HEK293 (cell line): Measurements from ENCODE around the gene PITPNB.

ENCODE experiments used
- CTCF ChIA-PET: fragments of 350-600 bp; formaldehyde crosslinking; extraction: SDS; loops from one replicate; lab custom pipeline; 2021; ENCODE audit warnings: antibody characterized with exemption; lab: Yijun Ruan, JAX
- POLR2A ChIA-PET: fragments of 300-600 bp; formaldehyde crosslinking; extraction: SDS; loops from one replicate; lab custom pipeline; 2020; ENCODE audit warnings: antibody characterized with exemption, inconsistent platforms; lab: Yijun Ruan, JAX
- H3K27ac ChIP-seq: fragments of 200-500 bp; sonication (Bioruptor generic); 2 replicates; pipeline ENCODE4 v1.5.1; 2014; ENCODE audit warnings: low read depth, low read length, control low read depth, inconsistent platforms; ENCODE audit errors: extremely low read depth
- H3K36me3 ChIP-seq, 2 experiments: fragments of 200-500 bp in 1 of 2; sonication (Bioruptor generic) in 1 of 2; 1 replicate in 1 of 2; 2 replicates in 1 of 2; pipeline ENCODE4 v1.5.1; 2014 to 2017; ENCODE audit warnings: inconsistent platforms in 2 of 2, low read length in 2 of 2; ENCODE audit not compliant: control insufficient read depth in 2 of 2, insufficient read depth in 1 of 2
- H3K4me1 ChIP-seq: fragments of 200-500 bp; sonication (Bioruptor generic); 2 replicates; pipeline ENCODE4 v1.5.1; 2014; ENCODE audit warnings: mild to moderate bottlenecking, low read length, inconsistent platforms; ENCODE audit not compliant: control insufficient read depth, insufficient read depth
- H3K4me3 ChIP-seq: 2 replicates; pipeline ENCODE4 v1.5.1; 2011; ENCODE audit warnings: low read depth, mild to moderate bottlenecking, control low read depth, low read length, moderate library complexity
- H3K9me3 ChIP-seq: fragments of 200-500 bp; sonication (Bioruptor generic); 2 replicates; pipeline ENCODE4 v1.5.1; 2014; ENCODE audit warnings: low read depth, low read length, inconsistent platforms; ENCODE audit not compliant: control insufficient read depth, insufficient read depth
- ATF2 ChIP-seq: fragments of 450-650 bp; formaldehyde crosslinking; IDR thresholded peaks from 2 replicates; pipeline ENCODE4 v1.5.1; 2016; ENCODE audit warnings: missing biosample characterization, missing genetic modification characterization, low read depth
- GLI2 ChIP-seq: fragments of 450-650 bp; formaldehyde crosslinking; IDR thresholded peaks from 2 replicates; pipeline ENCODE4; 2017; ENCODE audit warnings: missing biosample characterization, missing genetic modification characterization, low read depth, borderline replicate concordance
- KLF16 ChIP-seq: fragments of 450-650 bp; formaldehyde crosslinking; IDR thresholded peaks from 2 replicates; pipeline ENCODE4 v1.5.1; 2017; ENCODE audit warnings: missing biosample characterization, missing genetic modification characterization
- PRDM1 ChIP-seq: fragments of 450-650 bp; formaldehyde crosslinking; IDR thresholded peaks from 2 replicates; pipeline ENCODE4; 2016; ENCODE audit warnings: missing biosample characterization, missing genetic modification characterization
- RBAK ChIP-seq: fragments of 450-650 bp; formaldehyde crosslinking; IDR thresholded peaks from 2 replicates; pipeline ENCODE4 v1.5.1; 2016; ENCODE audit warnings: missing biosample characterization, missing genetic modification characterization
- WT1 ChIP-seq: fragments of 450-650 bp; formaldehyde crosslinking; IDR thresholded peaks from 2 replicates; pipeline ENCODE4 v1.5.1; 2016; ENCODE audit warnings: missing biosample characterization, missing genetic modification characterization
- ZBTB11 ChIP-seq: fragments of 450-650 bp; formaldehyde crosslinking; conservative IDR thresholded peaks from 2 replicates; pipeline ENCODE4 v1.5.1; 2016; ENCODE audit warnings: low read depth, missing biosample characterization, missing genetic modification characterization
- ZBTB17 ChIP-seq: fragments of 450-650 bp; formaldehyde crosslinking; IDR thresholded peaks from 2 replicates; pipeline ENCODE4 v1.5.1; 2016; ENCODE audit warnings: missing biosample characterization, missing genetic modification characterization
- ZBTB48 ChIP-seq: fragments of 450-650 bp; formaldehyde crosslinking; IDR thresholded peaks from 2 replicates; pipeline ENCODE4 v1.5.1; 2016; ENCODE audit warnings: missing biosample characterization, missing genetic modification characterization
- ZFP37 ChIP-seq: fragments of 450-650 bp; formaldehyde crosslinking; IDR thresholded peaks from 2 replicates; pipeline ENCODE4 v1.5.1; 2016; ENCODE audit warnings: missing biosample characterization, missing genetic modification characterization
- ZNF121 ChIP-seq: fragments of 450-650 bp; formaldehyde crosslinking; IDR thresholded peaks from 2 replicates; pipeline ENCODE4 v1.5.1; 2016; ENCODE audit warnings: missing biosample characterization, missing genetic modification characterization
- ZNF169 ChIP-seq: fragments of 450-650 bp; formaldehyde crosslinking; IDR thresholded peaks from 2 replicates; pipeline ENCODE4 v1.5.1; 2016; ENCODE audit warnings: missing biosample characterization, missing genetic modification characterization
- ZNF2 ChIP-seq: fragments of 450-650 bp; formaldehyde crosslinking; IDR thresholded peaks from 2 replicates; pipeline ENCODE4 v1.5.1; 2016; ENCODE audit warnings: missing biosample characterization, missing genetic modification characterization
- ZNF223 ChIP-seq: fragments of 450-650 bp; formaldehyde crosslinking; IDR thresholded peaks from 2 replicates; pipeline ENCODE4 v1.5.1; 2016; ENCODE audit warnings: missing biosample characterization, missing genetic modification characterization
- ZNF26 ChIP-seq: fragments of 450-650 bp; formaldehyde crosslinking; IDR thresholded peaks from 2 replicates; pipeline ENCODE4 v1.5.1; 2016; ENCODE audit warnings: missing biosample characterization, missing genetic modification characterization
- ZNF274 ChIP-seq, 2 experiments: fragments of 200-500 bp in 1 of 2; fragments of 450-650 bp in 1 of 2; sonication (Bioruptor generic) in 1 of 2; formaldehyde crosslinking in 1 of 2; IDR thresholded peaks; 2 replicates each; pipeline versions ENCODE4 v1.5.1 to v1.6.1; 2014 to 2016; ENCODE audit warnings: borderline replicate concordance in 1 of 2, inconsistent platforms in 1 of 2, low read length in 1 of 2, missing biosample characterization in 1 of 2, missing genetic modification characterization in 1 of 2
- ZNF394 ChIP-seq: fragments of 450-650 bp; formaldehyde crosslinking; IDR thresholded peaks from 2 replicates; pipeline ENCODE4 v1.5.1; 2016; ENCODE audit warnings: missing biosample characterization, missing genetic modification characterization, mild to moderate bottlenecking, moderate library complexity, borderline replicate concordance
- ZNF514 ChIP-seq: fragments of 450-650 bp; formaldehyde crosslinking; IDR thresholded peaks from 2 replicates; pipeline ENCODE4 v1.5.1; 2016; ENCODE audit warnings: missing biosample characterization, missing genetic modification characterization
- ZNF610 ChIP-seq: fragments of 450-650 bp; formaldehyde crosslinking; IDR thresholded peaks from 2 replicates; pipeline ENCODE4 v1.5.1; 2016; ENCODE audit warnings: missing biosample characterization, missing genetic modification characterization, borderline replicate concordance
- ZNF664 ChIP-seq: fragments of 450-650 bp; formaldehyde crosslinking; IDR thresholded peaks from 2 replicates; pipeline ENCODE4 v1.5.1; 2016; ENCODE audit warnings: missing biosample characterization, missing genetic modification characterization
- ZNF776 ChIP-seq: fragments of 450-650 bp; formaldehyde crosslinking; IDR thresholded peaks from 2 replicates; pipeline ENCODE4 v1.5.0; 2017; ENCODE audit warnings: missing biosample characterization, missing genetic modification characterization, borderline replicate concordance

The PITPNB gene

GRCh38 chr22:27874764-27875163 is 44.3 kb downstream of the PITPNB start:
- ChIA-PET POLR2A (no interaction called here), CTCF (interaction anchor here (0.7 to 1.4 kb wide), 4 partner anchors 9 to 128 kb away, joined by 3 to 4 read pairs (median 4); no protein-coding TSS in a partner anchor)
- H3K4me3 ChIP-seq: no peak overlapping the region
- H3K27ac ChIP-seq: no peak overlapping the region
- H3K4me1 ChIP-seq: peaks cover 14% of the 10 kb centered on the region
- no peaks in the 10 kb centered on the region for H3K9me3 ChIP-seq
- H3K36me3 ChIP-seq: peaks cover 26 to 62% of the 10 kb centered on the region in 2 experiments
- TF ChIP-seq ZNF664 (tag by site-specific recombination): no peak
- no peak for TF ChIP-seq ZNF169 (tag by site-specific recombination)
- TF ChIP-seq ZNF26 (tag by site-specific recombination): no peak
- no peak for TF ChIP-seq ZNF776
- no peak for TF ChIP-seq ZBTB48 (tag by site-specific recombination)
- TF ChIP-seq ZNF274 (IDR thresholded peaks at IDR 0.05; ENCODE audit: low read length): no peak
- TF ChIP-seq ZNF274 (tag by site-specific recombination; IDR thresholded peaks at IDR 0.05; ENCODE audit: borderline replicate concordance): no peak
- TF ChIP-seq PRDM1 (tag by site-specific recombination): no peak
- no peak for TF ChIP-seq ZNF610
- TF ChIP-seq ZFP37 (tag by site-specific recombination): no peak
- TF ChIP-seq ZNF223 (tag by site-specific recombination): no peak
- no peak for TF ChIP-seq ZBTB11

- Histone ChIP-seq H3K4me3 (no peak overlapping the region), H3K36me3 (peaks cover 26 to 67% of the 10 kb centered on the region in 2 experiments), H3K4me1 (peaks cover 14% of the 10 kb centered on the region)
- TF ChIP-seq ZBTB17 (tag by site-specific recombination) (no peak), ZNF121 (no peak)
- TF ChIP-seq, all 188 proteins: peak for 0
- no peak overlapping the region for H3K27ac ChIP-seq
- POLR2A ChIA-PET: no interaction called here
- CTCF ChIA-PET: interaction anchor here (0.8 to 1.2 kb wide), 2 partner anchors 12 to 14 kb away, joined by 3 to 4 read pairs; no protein-coding TSS in a partner anchor
- no peaks in the 10 kb centered on the region for H3K9me3 ChIP-seq
Observed at GRCh38 chr22:27874185-27874584, 44.9 kb downstream of the PITPNB start.

GRCh38 chr22:27873472-27873871 is 45.6 kb downstream of the PITPNB start:
- POLR2A ChIA-PET: no interaction called here
- Histone ChIP-seq H3K9me3 (no peaks in the 10 kb centered on the region), H3K4me3 (no peak overlapping the region), H3K4me1 (peaks cover 12% of the 10 kb centered on the region), H3K27ac (no peak overlapping the region), H3K36me3 (peaks cover 26 to 73% of the 10 kb centered on the region in 2 experiments)
- TF ChIP-seq ZNF394 (tag by site-specific recombination) (no peak), GLI2 (no peak), PRDM1 (tag by site-specific recombination) (no peak), WT1 (tag by site-specific recombination) (no peak), ZNF610 (no peak), ZNF2 (tag by site-specific recombination) (no peak), RBAK (tag by site-specific recombination) (no peak), ZNF514 (tag by site-specific recombination) (no peak), KLF16 (tag by site-specific recombination) (no peak), ATF2 (tag by site-specific recombination) (no peak)
- CTCF ChIA-PET: interaction anchor here (0.7 to 1.2 kb wide), 3 partner anchors 13 to 26 kb away, joined by 3 to 4 read pairs (median 3); no protein-coding TSS in a partner anchor
